Activated CD8-positive, alpha-beta memory T cell treated with anti-CD3 and anti-CD28 coated beads for 48 hours (primary cell): ENCODE data around the gene YTHDF1.
"Not testable (repeated sequence)": the region's sequence is repeated elsewhere in the genome, so short reads cannot be mapped to it uniquely, and the experiment has no call there.

ENCODE experiments used
- DNase-seq, 3 experiments: peaks; one replicate each; pipeline ENCODE4 v3.0.0-alpha.2; 2020; ENCODE audit warnings: low read depth in 2 of 3, low spot score in 2 of 3

The YTHDF1 gene

GRCh38 chr20:63158845-63159244 is 57.1 kb downstream of the YTHDF1 start:
- no peak for DNase-seq

DNA sequence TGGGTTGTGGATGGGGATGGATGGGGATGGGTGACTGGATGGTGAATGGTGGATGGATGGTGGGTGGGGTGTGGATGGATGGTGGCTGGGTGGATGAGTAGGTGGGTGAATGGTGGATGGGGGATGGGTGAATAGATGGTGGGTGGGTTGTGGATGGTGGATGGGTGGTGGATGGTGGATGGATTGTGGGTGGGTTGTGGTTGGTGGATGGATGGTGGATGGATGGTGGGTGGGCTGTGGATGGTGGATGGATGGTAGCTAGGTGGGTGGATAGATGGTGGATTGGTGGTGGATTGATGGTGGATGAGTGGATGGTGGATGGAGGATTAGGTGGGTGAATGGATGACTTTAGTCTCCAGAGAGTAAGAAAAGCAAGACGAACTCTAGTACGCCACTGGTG is 57.6 kb downstream of the YTHDF1 start:
- DNase-seq = no peak

GRCh38 chr20:63157431-63157830 is 58.5 kb downstream of the YTHDF1 start:
- DNase-seq = not testable (repeated sequence)

- DNase-seq = no peak
These were observed 59.7 kb downstream of the YTHDF1 start for GRCh38 chr20:63156221-63156671.

- DNase-seq = no peak
These were observed 60.4 kb downstream of the YTHDF1 start for GRCh38 chr20:63155266-63156165.

- no peak for DNase-seq
These were observed 61.5 kb downstream of the YTHDF1 start for GRCh38 chr20:63154395-63154794.

- DNase-seq = no peak
These were observed 62.4 kb downstream of the YTHDF1 start for GRCh38 chr20:63153254-63154221.

GRCh38 chr20:63152322-63153253 is 63.3 kb downstream of the YTHDF1 start:
- DNase-seq = no peak

DNA sequence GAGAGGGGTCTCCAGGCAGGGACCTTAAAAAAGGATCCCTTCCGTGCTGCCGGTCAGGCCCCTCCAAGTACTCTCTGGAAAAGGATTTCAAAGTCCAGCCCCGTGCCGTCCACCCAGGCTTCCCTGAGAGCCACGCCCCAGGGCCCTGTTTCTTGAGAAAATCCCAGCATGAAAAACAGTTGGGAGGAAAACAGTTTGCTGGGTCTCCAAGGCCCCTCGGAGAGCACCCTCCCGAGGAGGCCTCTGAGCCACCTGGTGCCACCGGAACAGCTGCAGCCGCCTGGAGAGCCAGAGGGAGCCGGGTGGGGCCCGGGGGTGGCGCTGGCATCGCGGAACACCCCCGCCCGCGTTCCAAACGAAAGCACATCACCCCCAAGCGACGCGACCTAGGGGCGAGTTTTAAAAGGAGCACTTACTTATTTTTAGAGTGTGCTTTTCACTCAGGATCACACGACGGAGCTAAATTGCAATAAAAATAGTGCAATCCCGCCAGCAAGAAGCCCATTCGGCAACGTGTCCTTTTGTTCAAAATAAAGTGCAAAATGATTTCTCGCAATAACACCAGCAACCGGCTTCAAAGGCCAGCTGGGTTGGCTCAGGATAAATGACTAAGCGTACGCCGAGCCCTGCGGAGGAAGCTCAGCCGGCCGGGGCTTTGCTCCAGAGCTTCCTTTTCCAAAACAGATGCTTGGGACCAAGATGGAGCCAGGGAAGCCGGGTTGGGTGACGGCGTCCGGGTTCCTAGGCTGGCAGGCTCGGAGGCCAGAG is 64.2 kb downstream of the YTHDF1 start:
- DNase-seq = no peak

DNA sequence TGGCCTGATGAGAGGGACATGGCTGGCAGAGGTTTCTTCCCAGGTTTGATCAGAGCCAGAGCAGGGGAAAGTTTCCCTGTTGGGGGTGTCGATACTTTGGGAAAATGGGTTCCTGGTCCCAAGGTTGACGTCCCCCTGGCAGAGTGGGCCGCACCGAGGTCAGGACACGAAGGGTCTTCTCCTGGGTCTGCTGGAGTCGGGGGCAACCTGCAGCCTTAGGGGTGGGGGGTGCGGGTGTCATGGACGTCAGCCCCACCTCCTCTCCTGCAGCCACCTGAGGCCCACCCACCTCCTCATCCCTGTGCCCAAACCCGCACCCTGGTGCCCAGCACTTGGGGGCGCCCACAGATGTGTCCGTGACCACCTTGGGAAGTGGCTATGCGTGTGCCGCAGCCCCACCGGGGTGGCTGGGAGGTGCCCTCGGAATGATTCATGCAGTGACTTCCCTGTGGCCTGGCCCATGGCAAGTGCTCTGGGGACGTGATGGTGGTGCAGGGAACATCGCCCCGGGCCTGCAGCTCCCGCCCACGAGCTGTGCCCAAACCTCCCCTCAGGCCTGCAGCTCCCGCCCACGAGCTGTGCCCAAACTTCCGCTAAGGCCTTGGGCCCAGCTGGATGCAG is 64.9 kb downstream of the YTHDF1 start:
- DNase-seq = no peak

- DNase-seq = no peak
These were observed 65.5 kb downstream of the YTHDF1 start for GRCh38 chr20:63150391-63150898.

DNA sequence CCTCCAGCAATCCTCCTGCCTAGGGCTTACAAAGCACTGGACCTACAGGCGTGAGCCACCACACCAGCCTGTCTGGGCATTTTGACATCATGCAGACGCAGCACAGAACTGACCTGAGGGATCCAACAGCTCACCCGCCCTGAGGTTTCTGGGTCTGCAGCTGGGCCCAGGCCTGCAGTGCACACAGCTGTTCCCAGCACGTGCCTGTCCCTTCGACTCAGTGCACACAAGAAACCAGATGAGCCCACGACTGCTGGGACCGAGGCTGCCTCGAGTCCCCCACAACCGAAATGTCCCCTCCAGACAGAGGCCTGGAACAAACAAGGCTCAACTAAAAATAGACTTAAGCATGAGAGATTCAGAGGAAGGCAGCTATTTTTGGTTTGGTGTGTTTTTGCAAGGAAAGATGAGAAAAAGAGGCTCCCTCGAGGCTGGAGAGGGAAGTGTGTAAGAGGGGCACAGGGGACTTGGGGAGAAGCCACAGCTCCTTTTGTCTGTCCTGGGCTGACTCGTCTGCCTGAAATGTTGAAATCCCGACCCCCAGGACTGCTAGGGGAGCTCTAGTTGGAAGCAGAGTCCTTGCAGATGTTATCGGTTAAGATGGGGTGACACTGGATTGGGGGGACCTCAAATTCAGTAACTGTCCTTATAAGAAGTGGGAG is 66.3 kb downstream of the YTHDF1 start:
- no peak for DNase-seq

GRCh38 chr20:63148696-63149095 is 67.2 kb downstream of the YTHDF1 start:
- DNase-seq = no peak

- no peak for DNase-seq
These were observed 68.4 kb downstream of the YTHDF1 start for GRCh38 chr20:63147532-63147931.
